ENCODE data around the gene STX10. TPM values are rescaled to one million over a fixed set of nuclear protein-coding genes. Genes with fewer than 3 reads are reported as not detected.

STX10 gene
- total RNA-seq, 1 experiment from 2014 or later = 43.6 TPM

DNA sequence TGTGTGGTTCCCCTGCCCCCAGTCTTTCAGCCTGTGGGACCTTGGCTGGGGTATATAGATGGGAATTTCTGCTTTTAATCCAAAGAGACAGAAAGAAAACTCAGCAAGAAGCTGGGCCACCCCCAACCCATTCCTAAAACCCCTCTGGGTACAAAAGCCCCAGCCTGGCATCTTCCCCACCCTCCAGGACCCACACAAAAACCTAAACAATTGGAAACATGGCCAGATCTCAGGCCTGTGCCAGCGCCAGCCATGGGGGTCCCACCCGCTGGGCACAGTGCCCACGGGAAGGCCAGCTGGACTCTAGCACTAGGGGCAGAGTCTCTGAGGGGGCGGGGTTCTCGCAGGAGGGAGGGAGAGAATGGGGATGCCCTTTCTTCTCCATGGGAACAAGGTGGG, 56.1 kb downstream of the STX10 start:
- DNase-seq (ENCODE audit: low read depth, low spot score) (no peak), ATAC-seq (no peak)
- peak overlapping the region; percentile 66; the same call in 1 of the 2 replicates for H3K27ac ChIP-seq (ENCODE audit: low read length)
- intact Hi-C loops (cut with micrococcal nuclease; ENCODE audit: unreplicated experiment) (loop anchor here (5.0 to 10.0 kb wide), 2 partner anchors 59 to 117 kb away; no protein-coding TSS in a partner anchor), in situ Hi-C loops (cut with HindIII; ENCODE audit: low pct_unique_long_range_greater_than_20kb, low sequenced_read_pairs) (no loop called here)
- BruUV-seq (replicated peaks) = no TSS peak
- no peaks in the 10 kb centered on the region; the same call in 1 of the 2 replicates for H3K36me3 ChIP-seq (ENCODE audit: control insufficient read depth, insufficient read depth, low read length)
- CTCF ChIA-PET = interaction anchor here (1.2 to 1.4 kb wide), 4 partner anchors 33 to 123 kb away, joined by 3 to 8 read pairs (median 6); no protein-coding TSS in a partner anchor
- H3K4me1 ChIP-seq (ENCODE audit: control insufficient read depth, insufficient read depth, low read length) = peaks cover 53% of the 10 kb centered on the region
- H3K9me3 ChIP-seq (ENCODE audit: control insufficient read depth, insufficient read depth, low read depth, low read length) = no peaks in the 10 kb centered on the region
- POLR2A ChIA-PET = no interaction called here
- H3K4me3 ChIP-seq (ENCODE audit: low read depth in 2 of 2, low read length in 2 of 2) = no peak overlapping the region
- TF ChIP-seq, protein P1, sequence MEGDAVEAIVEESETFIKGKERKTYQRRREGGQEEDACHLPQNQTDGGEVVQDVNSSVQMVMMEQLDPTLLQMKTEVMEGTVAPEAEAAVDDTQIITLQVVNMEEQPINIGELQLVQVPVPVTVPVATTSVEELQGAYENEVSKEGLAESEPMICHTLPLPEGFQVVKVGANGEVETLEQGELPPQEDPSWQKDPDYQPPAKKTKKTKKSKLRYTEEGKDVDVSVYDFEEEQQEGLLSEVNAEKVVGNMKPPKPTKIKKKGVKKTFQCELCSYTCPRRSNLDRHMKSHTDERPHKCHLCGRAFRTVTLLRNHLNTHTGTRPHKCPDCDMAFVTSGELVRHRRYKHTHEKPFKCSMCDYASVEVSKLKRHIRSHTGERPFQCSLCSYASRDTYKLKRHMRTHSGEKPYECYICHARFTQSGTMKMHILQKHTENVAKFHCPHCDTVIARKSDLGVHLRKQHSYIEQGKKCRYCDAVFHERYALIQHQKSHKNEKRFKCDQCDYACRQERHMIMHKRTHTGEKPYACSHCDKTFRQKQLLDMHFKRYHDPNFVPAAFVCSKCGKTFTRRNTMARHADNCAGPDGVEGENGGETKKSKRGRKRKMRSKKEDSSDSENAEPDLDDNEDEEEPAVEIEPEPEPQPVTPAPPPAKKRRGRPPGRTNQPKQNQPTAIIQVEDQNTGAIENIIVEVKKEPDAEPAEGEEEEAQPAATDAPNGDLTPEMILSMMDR (IDR thresholded peaks at IDR 0.05) = peak; percentile 67
- no peak for TF ChIP-seq POLR2AphosphoS5 (IDR thresholded peaks at IDR 0.05; ENCODE audit: low read depth, low read length)
- H3K27me3 ChIP-seq (ENCODE audit: control insufficient read depth, insufficient read depth, low read length) = no peaks in the 10 kb centered on the region

Other genes with a start within 250 kb of the STX10 start
- gene SYCE2, start 231.1 kb downstream of the STX10 start, total RNA-seq (2021; ENCODE audit: unreplicated experiment) = 1.6 TPM
- gene FARSA, start 216.7 kb downstream of the STX10 start, total RNA-seq (2021; ENCODE audit: unreplicated experiment) = 80.3 TPM
- 1,060 TPM for gene CALR, start 211.8 kb downstream of the STX10 start, total RNA-seq (2021; ENCODE audit: unreplicated experiment)
- 111 TPM for gene RAD23A, start 204.5 kb downstream of the STX10 start, total RNA-seq (2021; ENCODE audit: unreplicated experiment)
- gene GADD45GIP1, start 193.2 kb downstream of the STX10 start, total RNA-seq (2021; ENCODE audit: unreplicated experiment) = 36.7 TPM
- 0.54 TPM for gene DAND5, start 180.8 kb downstream of the STX10 start, total RNA-seq (2021; ENCODE audit: unreplicated experiment)
- 144 TPM for gene NFIX, start 154.9 kb downstream of the STX10 start, total RNA-seq (2021; ENCODE audit: unreplicated experiment)
- gene LYL1, start 47.5 kb downstream of the STX10 start, total RNA-seq (2021; ENCODE audit: unreplicated experiment) = 0.23 TPM
- gene TRMT1, start 33.6 kb downstream of the STX10 start, total RNA-seq (2021; ENCODE audit: unreplicated experiment) = 52.0 TPM
- gene NACC1, start 32.1 kb downstream of the STX10 start, total RNA-seq (2021; ENCODE audit: unreplicated experiment) = 129 TPM
- gene IER2, start within 50 bp of the STX10 start, total RNA-seq (2021; ENCODE audit: unreplicated experiment) = 80.4 TPM

All from Panc1 (cell line).